ENCODE measurements around the gene EGFR. TPM values are rescaled to one million over a fixed set of nuclear protein-coding genes. Genes with fewer than 3 reads are reported as not detected.

Gene EGFR
- total RNA-seq, 1 experiment from 2014 or later = 94.1 TPM

- no peak for DNase-seq (ENCODE audit: low read depth)
Observed at GRCh38 chr7:55124989-55125875, 106.4 kb downstream of the EGFR start.

- no peak for DNase-seq (ENCODE audit: low read depth)
Observed at GRCh38 chr7:55127135-55127551, 108.3 kb downstream of the EGFR start.

- peak; percentile 74 for DNase-seq (ENCODE audit: low read depth)
Observed at GRCh38 chr7:55127622-55128081, 108.8 kb downstream of the EGFR start.

GRCh38 chr7:55128693-55129394 is 110.0 kb downstream of the EGFR start:
- peak; percentile 80 for DNase-seq (ENCODE audit: low read depth)

GRCh38 chr7:55129541-55130394 is 111.0 kb downstream of the EGFR start:
- DNase-seq (ENCODE audit: low read depth) = peak; percentile 64

GRCh38 chr7:55130395-55131141 is 111.8 kb downstream of the EGFR start:
- DNase-seq (ENCODE audit: low read depth) = peak; percentile 98

GRCh38 chr7:55131142-55131929 is 112.5 kb downstream of the EGFR start:
- peak; percentile 62 for DNase-seq (ENCODE audit: low read depth)

GRCh38 chr7:55132550-55132889 is 113.7 kb downstream of the EGFR start:
- DNase-seq (ENCODE audit: low read depth) = no peak

GRCh38 chr7:55132890-55133551 is 114.2 kb downstream of the EGFR start:
- peak; percentile 100 for DNase-seq (ENCODE audit: low read depth)

- DNase-seq (ENCODE audit: low read depth) = peak; percentile 100
Observed at GRCh38 chr7:55133630-55134358, 115.0 kb downstream of the EGFR start.

GRCh38 chr7:55134359-55134725 is 115.5 kb downstream of the EGFR start:
- DNase-seq (ENCODE audit: low read depth) = no peak

GRCh38 chr7:55134786-55135185 is 116.0 kb downstream of the EGFR start:
- no peak for DNase-seq (ENCODE audit: low read depth)

GRCh38 chr7:55135462-55135861 is 116.6 kb downstream of the EGFR start:
- DNase-seq (ENCODE audit: low read depth) = no peak

GRCh38 chr7:55138663-55139062 is 119.8 kb downstream of the EGFR start:
- DNase-seq (ENCODE audit: low read depth) = no peak

GRCh38 chr7:55140221-55140940 is 121.6 kb downstream of the EGFR start:
- DNase-seq (ENCODE audit: low read depth) = peak; percentile 76

GRCh38 chr7:55140941-55141278 is 122.1 kb downstream of the EGFR start:
- DNase-seq (ENCODE audit: low read depth) = no peak

- no peak for DNase-seq (ENCODE audit: low read depth)
Observed at GRCh38 chr7:55142919-55143600, 124.2 kb downstream of the EGFR start.

Data from LHCN-M2 (cell line).